ENCODE results near the gene ARHGAP28. TPM values are rescaled to one million over a fixed set of nuclear protein-coding genes. Genes with fewer than 3 reads are reported as not detected.

Gene ARHGAP28
- total RNA-seq, 4 donors from 2014 or later, result 3.6 to 7.8 (median 6.0) TPM

DNA sequence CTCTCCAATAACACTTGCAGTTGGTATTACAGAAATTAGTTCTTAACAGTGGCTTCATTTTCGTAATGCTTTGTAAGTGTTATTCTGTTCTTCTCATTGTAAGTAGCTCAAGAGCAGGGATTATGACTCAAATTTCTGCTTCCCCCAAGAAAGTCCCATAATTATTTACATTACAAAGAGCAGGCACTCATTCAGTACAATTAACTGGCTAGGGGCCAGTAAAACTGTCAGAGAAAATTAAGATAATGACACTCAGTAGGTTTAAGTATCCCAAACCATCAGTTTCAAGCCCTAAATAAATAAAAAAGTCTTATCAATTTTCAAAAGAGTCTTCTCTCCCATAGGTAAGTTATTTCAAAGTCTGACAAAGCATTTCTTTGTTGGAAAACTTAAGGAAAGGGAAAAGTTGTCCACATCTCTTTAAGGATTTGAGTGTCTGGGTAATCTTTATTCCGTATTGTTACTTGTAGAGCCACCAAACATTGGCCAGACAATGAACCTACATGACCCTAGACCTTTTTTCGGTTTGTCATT lies 137.1 kb downstream of the ARHGAP28 start:
- Histone ChIP-seq H3K27ac (no peak overlapping the region), H3K27me3 (no peaks in the 10 kb centered on the region), H3K36me3 (peaks cover 0 to 10% (median 0%) of the 10 kb centered on the region in 3 donors), H3K4me3 (no peak overlapping the region), H3K4me1 (no peaks in the 10 kb centered on the region), H3K9me3 (no peaks in the 10 kb centered on the region)
- DNase-seq (ENCODE audit: low spot score in 2 of 2), result no peak
- no peak for TF ChIP-seq EP300 (IDR thresholded peaks at IDR 0.05)
- TF ChIP-seq, protein P1, sequence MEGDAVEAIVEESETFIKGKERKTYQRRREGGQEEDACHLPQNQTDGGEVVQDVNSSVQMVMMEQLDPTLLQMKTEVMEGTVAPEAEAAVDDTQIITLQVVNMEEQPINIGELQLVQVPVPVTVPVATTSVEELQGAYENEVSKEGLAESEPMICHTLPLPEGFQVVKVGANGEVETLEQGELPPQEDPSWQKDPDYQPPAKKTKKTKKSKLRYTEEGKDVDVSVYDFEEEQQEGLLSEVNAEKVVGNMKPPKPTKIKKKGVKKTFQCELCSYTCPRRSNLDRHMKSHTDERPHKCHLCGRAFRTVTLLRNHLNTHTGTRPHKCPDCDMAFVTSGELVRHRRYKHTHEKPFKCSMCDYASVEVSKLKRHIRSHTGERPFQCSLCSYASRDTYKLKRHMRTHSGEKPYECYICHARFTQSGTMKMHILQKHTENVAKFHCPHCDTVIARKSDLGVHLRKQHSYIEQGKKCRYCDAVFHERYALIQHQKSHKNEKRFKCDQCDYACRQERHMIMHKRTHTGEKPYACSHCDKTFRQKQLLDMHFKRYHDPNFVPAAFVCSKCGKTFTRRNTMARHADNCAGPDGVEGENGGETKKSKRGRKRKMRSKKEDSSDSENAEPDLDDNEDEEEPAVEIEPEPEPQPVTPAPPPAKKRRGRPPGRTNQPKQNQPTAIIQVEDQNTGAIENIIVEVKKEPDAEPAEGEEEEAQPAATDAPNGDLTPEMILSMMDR (IDR thresholded peaks at IDR 0.05), result no peak
- no peak for TF ChIP-seq POLR2A (IDR thresholded peaks at IDR 0.05)
- WGBS, 2 donors, result 67 to 70% methylated on average over 3 of the region's 3 CpGs

DNA sequence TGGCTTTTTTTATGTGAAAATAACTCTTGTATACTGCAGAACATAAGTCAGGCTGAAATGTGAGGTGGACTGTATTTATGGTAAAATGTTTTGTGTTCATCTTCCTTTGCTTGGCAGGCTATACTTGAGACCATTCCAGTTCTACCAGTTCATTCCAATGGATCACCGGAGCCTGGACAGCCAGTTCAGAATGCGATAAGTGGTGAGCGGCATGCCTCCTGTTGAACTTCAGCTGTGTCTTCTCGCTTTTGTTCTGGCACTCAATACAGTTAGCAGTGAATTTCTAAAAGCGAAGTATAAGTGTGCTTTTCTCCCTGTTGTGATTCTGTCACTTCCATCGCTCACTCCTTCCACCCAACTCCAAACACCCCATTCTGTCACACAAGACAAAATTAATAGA lies 138.5 kb downstream of the ARHGAP28 start:
- H3K27ac ChIP-seq, result no peak overlapping the region
- no peak overlapping the region for H3K4me3 ChIP-seq
- no peaks in the 10 kb centered on the region for H3K9me3 ChIP-seq
- WGBS, 2 donors, result 97 to 100% methylated on average over 6 of the region's 6 CpGs
- no peak for DNase-seq (ENCODE audit: low spot score in 2 of 2)
- no peaks in the 10 kb centered on the region for H3K27me3 ChIP-seq
- TF ChIP-seq, protein P1 (IDR thresholded peaks at IDR 0.05), result no peak
- no peak for TF ChIP-seq POLR2A (IDR thresholded peaks at IDR 0.05)
- no peak for TF ChIP-seq EP300 (IDR thresholded peaks at IDR 0.05)
- peaks cover 0 to 11% (median 0%) of the 10 kb centered on the region in 3 donors for H3K36me3 ChIP-seq
- no peaks in the 10 kb centered on the region for H3K4me1 ChIP-seq

DNA sequence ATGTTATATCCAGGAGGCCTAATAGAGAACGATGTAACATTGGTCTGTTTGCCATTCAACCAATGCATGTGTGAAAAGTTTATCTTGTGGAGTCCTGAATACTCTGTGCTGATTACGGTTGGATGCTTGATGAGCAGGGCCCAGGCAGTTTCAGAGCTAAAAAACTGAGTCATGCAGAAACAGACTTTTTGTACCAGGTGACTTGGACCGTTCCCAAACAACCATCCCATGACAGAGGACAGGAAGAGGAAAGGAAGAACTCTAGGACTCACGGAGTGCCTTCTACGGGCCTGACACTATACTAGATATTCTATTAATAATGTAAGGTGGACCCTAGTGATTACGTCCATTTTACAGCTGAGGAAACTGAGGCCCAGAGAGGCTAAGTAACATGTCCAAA lies 142.1 kb downstream of the ARHGAP28 start:
- Histone ChIP-seq H3K9me3 (no peaks in the 10 kb centered on the region), H3K36me3 (peaks cover 0 to 11% (median 0%) of the 10 kb centered on the region in 3 donors), H3K4me1 (no peaks in the 10 kb centered on the region), H3K27me3 (no peaks in the 10 kb centered on the region), H3K27ac (no peak overlapping the region), H3K4me3 (no peak overlapping the region)
- no peak for TF ChIP-seq EP300 (IDR thresholded peaks at IDR 0.05)
- no peak for TF ChIP-seq POLR2A (IDR thresholded peaks at IDR 0.05)
- TF ChIP-seq, protein P1 (IDR thresholded peaks at IDR 0.05), result no peak
- DNase-seq (ENCODE audit: low spot score in 2 of 2), result no peak
- WGBS, 2 donors, result 94 to 96% methylated on average over 6 of the region's 6 CpGs

DNA sequence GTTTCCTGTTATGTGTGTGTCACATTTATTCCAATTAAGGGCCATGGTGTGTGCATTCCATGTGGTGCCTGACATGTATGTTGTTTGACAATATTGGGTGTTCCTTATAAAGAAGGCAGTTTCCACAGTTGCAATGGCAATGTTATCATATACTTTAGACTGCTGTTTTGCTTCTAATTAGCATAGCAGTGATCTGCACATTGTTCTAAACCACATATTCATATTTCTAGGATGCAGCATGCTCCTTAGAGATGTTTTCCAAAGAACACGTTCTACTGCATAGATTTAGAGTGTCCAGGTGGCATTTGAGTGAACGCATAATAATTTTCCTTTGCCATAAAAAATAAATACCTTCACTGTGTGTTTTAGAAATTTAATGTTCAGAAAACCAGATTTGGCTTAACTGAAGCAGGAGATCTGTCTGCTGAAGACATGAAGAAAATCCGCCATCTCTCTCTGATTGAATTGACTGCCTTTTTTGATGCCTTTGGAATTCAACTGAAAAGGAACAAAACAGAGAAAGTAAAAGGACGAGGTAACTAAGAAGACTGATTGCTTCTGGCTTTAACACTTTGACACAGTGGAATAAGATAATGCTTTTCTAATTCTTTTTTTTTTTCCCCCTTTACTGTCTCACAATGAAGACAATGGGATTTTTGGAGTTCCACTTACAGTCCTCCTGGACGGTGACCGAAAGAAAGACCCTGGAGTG lies 143.7 kb downstream of the ARHGAP28 start:
- H3K27me3 ChIP-seq, result no peaks in the 10 kb centered on the region
- 88 to 91% methylated on average over 6 of the region's 6 CpGs for WGBS, 2 donors
- H3K36me3 ChIP-seq, result peaks cover 0 to 11% (median 0%) of the 10 kb centered on the region in 3 donors
- TF ChIP-seq EP300 (IDR thresholded peaks at IDR 0.05) (no peak), POLR2A (IDR thresholded peaks at IDR 0.05) (no peak)
- TF ChIP-seq, protein P1 (IDR thresholded peaks at IDR 0.05), result no peak
- no peaks in the 10 kb centered on the region for H3K9me3 ChIP-seq
- DNase-seq (ENCODE audit: low spot score in 2 of 2), result no peak
- no peak overlapping the region for H3K4me3 ChIP-seq
- peaks cover 0 to 4% (median 0%) of the 10 kb centered on the region in 4 donors for H3K4me1 ChIP-seq
- H3K27ac ChIP-seq, result no peak overlapping the region

DNA sequence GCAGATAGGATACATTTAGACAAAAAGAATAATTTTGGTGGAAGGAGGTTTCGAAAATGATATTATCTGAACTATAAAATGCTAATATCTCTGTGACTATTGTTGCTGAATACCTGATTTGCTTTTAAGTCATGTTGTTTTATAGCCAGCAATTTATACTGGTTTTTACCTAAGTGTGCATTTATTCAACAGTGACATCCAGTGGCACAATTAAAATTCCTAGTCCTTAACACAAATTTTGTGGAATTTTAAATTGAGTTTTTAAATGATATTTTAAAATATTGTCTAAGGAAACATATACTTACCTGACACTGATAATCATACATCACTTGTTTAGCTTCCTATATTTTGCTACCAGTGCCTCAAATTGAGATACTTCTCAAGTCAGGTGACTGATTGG lies 144.8 kb downstream of the ARHGAP28 start:
- Histone ChIP-seq H3K36me3 (peaks cover 0 to 11% (median 0%) of the 10 kb centered on the region in 3 donors), H3K27ac (no peak overlapping the region), H3K4me1 (peaks cover 0 to 6% (median 0%) of the 10 kb centered on the region in 4 donors), H3K9me3 (no peaks in the 10 kb centered on the region), H3K4me3 (no peak overlapping the region), H3K27me3 (no peaks in the 10 kb centered on the region)
- no peak for TF ChIP-seq POLR2A (IDR thresholded peaks at IDR 0.05)
- TF ChIP-seq, protein P1 (IDR thresholded peaks at IDR 0.05), result no peak
- TF ChIP-seq EP300 (IDR thresholded peaks at IDR 0.05), result no peak
- WGBS, 2 donors, result 87 to 89% methylated on average over 1 of the region's 1 CpG
- no peak for DNase-seq (ENCODE audit: low spot score in 2 of 2)
